PC-9 (cell line): ENCODE measurements around the gene SLC44A5.
"Not testable (repeated sequence)": the region's sequence is repeated elsewhere in the genome, so short reads cannot be mapped to it uniquely, and the experiment has no call there.

Source experiments
- EZH2 ChIP-seq: fragments of 200-600 bp; sonication (generic); IDR thresholded peaks from 2 replicates; pipeline ENCODE4 v1.8.0; 2017; ENCODE audit warnings: antibody characterized with exemption, low read depth
- TF ChIP-seq, protein P1 (sequence below): fragments of 200-600 bp; sonication (generic); conservative IDR thresholded peaks from 2 replicates; pipeline ENCODE4 v1.6.1; 2017; ENCODE audit warnings: mixed run types, antibody characterized with exemption, mild to moderate bottlenecking, moderate library complexity

DNA sequence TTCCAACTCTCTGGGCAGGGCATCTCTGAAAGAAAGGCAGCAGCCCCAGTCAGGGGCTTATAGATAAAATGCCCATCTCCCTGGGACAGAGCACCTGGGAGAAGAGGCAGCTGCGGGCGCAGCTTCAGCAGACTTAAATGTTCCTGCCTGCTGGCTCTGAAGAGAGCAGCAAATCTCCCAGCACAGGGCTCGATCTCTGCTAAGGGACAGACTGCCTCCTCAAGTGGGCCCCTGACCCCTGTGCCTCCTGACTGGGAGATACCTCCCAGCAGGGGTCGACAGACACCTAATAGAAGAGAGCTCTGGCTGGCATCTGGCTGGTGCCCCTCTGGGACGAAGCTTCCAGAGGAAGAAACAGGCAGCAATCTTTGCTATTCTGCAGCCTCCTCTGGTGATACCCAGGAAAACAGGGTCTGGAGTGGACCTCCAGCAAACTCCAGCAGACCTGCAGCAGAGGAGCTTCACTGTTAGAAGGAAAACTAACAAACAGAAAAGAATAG lies 207.7 kb downstream of the SLC44A5 start:
- TF ChIP-seq, protein P1, sequence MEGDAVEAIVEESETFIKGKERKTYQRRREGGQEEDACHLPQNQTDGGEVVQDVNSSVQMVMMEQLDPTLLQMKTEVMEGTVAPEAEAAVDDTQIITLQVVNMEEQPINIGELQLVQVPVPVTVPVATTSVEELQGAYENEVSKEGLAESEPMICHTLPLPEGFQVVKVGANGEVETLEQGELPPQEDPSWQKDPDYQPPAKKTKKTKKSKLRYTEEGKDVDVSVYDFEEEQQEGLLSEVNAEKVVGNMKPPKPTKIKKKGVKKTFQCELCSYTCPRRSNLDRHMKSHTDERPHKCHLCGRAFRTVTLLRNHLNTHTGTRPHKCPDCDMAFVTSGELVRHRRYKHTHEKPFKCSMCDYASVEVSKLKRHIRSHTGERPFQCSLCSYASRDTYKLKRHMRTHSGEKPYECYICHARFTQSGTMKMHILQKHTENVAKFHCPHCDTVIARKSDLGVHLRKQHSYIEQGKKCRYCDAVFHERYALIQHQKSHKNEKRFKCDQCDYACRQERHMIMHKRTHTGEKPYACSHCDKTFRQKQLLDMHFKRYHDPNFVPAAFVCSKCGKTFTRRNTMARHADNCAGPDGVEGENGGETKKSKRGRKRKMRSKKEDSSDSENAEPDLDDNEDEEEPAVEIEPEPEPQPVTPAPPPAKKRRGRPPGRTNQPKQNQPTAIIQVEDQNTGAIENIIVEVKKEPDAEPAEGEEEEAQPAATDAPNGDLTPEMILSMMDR: not testable (repeated sequence)
- not testable (repeated sequence) for TF ChIP-seq EZH2
